Endodermal cell (in vitro differentiated cells): ENCODE results near the gene DOHH. TPM values are rescaled to one million over a fixed set of nuclear protein-coding genes. Genes with fewer than 3 reads are reported as not detected.

ENCODE experiments used
- DNase-seq: peaks from one replicate; pipeline ENCODE4 v3.0.0-alpha.2; 2017
- H3K27ac ChIP-seq: 2 replicates; pipeline ENCODE4 v1.5.1; 2013; ENCODE audit warnings: mild to moderate bottlenecking, low read depth, low read length, moderate library complexity
- H3K27me3 ChIP-seq: 2 replicates; pipeline ENCODE4 v1.6.1; 2013; ENCODE audit warnings: mild to moderate bottlenecking, low read length, moderate library complexity; ENCODE audit not compliant: insufficient read depth, control insufficient read depth, poor library complexity, severe bottlenecking
- H3K36me3 ChIP-seq: 2 replicates; pipeline ENCODE4 v1.7.0; 2013; ENCODE audit warnings: mild to moderate bottlenecking, low read length, moderate library complexity; ENCODE audit not compliant: control insufficient read depth, insufficient read depth
- H3K4me1 ChIP-seq: one replicate; pipeline ENCODE4 v1.7.0; 2013; ENCODE audit warnings: low read length; ENCODE audit not compliant: control insufficient read depth, insufficient read depth
- H3K4me3 ChIP-seq: 2 replicates; pipeline ENCODE4 v1.5.1; 2013; ENCODE audit warnings: mild to moderate bottlenecking, low read length, moderate library complexity
- H3K9ac ChIP-seq: 2 replicates; pipeline ENCODE4 v1.6.1; 2013; ENCODE audit warnings: mild to moderate bottlenecking, low read length, moderate library complexity; ENCODE audit not compliant: poor library complexity, severe bottlenecking; ENCODE audit errors: extremely low read depth
- H3K9me3 ChIP-seq: 2 replicates; pipeline ENCODE4 v1.6.1; 2013; ENCODE audit warnings: mild to moderate bottlenecking, low read length, moderate library complexity; ENCODE audit not compliant: control insufficient read depth
- H3K27ac Mint-ChIP-seq: 2 replicates; pipeline ENCODE4 v1.8.0; 2020; ENCODE audit warnings: mixed read lengths
- H3K27me3 Mint-ChIP-seq: 2 replicates; pipeline ENCODE4 v1.8.0; 2021; ENCODE audit warnings: mild to moderate bottlenecking, mixed read lengths; ENCODE audit not compliant: insufficient read depth
- H3K36me3 Mint-ChIP-seq: 2 replicates; pipeline ENCODE4 v1.8.0; 2020; ENCODE audit warnings: low read depth, mixed read lengths
- H3K4me1 Mint-ChIP-seq: 2 replicates; pipeline ENCODE4 v1.8.0; 2020; ENCODE audit warnings: mixed read lengths
- H3K4me3 Mint-ChIP-seq: 2 replicates; pipeline ENCODE4 v1.8.0; 2020; ENCODE audit warnings: mild to moderate bottlenecking, moderate library complexity, mixed read lengths
- H3K9me3 Mint-ChIP-seq: 2 replicates; pipeline ENCODE4 v1.8.0; 2020; ENCODE audit warnings: mild to moderate bottlenecking, mixed read lengths
- CTCF ChIP-seq: fragments of 200-600 bp; sonication (generic); conservative IDR thresholded peaks from 2 replicates; pipeline ENCODE4 v1.5.0; 2021; ENCODE audit warnings: antibody characterized with exemption, mild to moderate bottlenecking
- WGBS, 2 experiments: methylation state at CpG; one replicate each; pipeline versions ENCODE4 v1.1.5 to v1.1.7; 2013; ENCODE audit warnings: missing lambda C conversion rate in 2 of 2, mixed read lengths in 1 of 2; ENCODE audit not compliant: insufficient coverage in 1 of 2, insufficient read length in 1 of 2; 5-methylcytosine and 5-hydroxymethylcytosine counted together
- total RNA-seq, 2 donors: library from RNA; stranded (reverse); fragmentation: NEBNext Ultra II Directional in 1 of 2; extraction: Animal tissue kit (Norgen Biotek cat#: 25700) in 1 of 2; gene quantifications; 2 replicates in 1 of 2; 3 replicates in 1 of 2; pipeline ENCODE4 v1.2.1, GENCODE V29; 2021

DOHH gene
- total RNA-seq, 2 donors from 2014 or later, result 13.4 to 14.3 TPM

- H3K36me3 ChIP-seq, result peaks cover 27% of the 10 kb centered on the region
- no peaks in the 10 kb centered on the region for H3K9me3 ChIP-seq
- H3K27ac ChIP-seq, result no peak overlapping the region
- no peak overlapping the region for H3K4me3 ChIP-seq
- H3K9ac ChIP-seq, result no peak overlapping the region
- Mint-ChIP-seq H3K36me3 (peaks cover 26% of the 10 kb centered on the region), H3K27ac (no peak overlapping the region), H3K4me1 (no peaks in the 10 kb centered on the region), H3K27me3 (no peaks in the 10 kb centered on the region), H3K4me3 (no peak overlapping the region), H3K9me3 (no peaks in the 10 kb centered on the region)
- WGBS, 2 experiments, result 94 to 99% methylated on average over 11 to 21 of the region's 21 CpGs
- TF ChIP-seq CTCF, result no peak
- DNase-seq, result no peak
- no peaks in the 10 kb centered on the region for H3K27me3 ChIP-seq
- H3K4me1 ChIP-seq, result no peaks in the 10 kb centered on the region
Measured at GRCh38 chr19:3527238-3527910, 26.9 kb upstream of the DOHH start.

GRCh38 chr19:3526507-3527237 lies 26.2 kb upstream of the DOHH start:
- Histone ChIP-seq H3K36me3 (peaks cover 27% of the 10 kb centered on the region), H3K27ac (no peak overlapping the region), H3K27me3 (no peaks in the 10 kb centered on the region), H3K4me3 (no peak overlapping the region), H3K9ac (no peak overlapping the region), H3K4me1 (no peaks in the 10 kb centered on the region), H3K9me3 (no peaks in the 10 kb centered on the region)
- H3K4me1 Mint-ChIP-seq, result no peaks in the 10 kb centered on the region
- no peaks in the 10 kb centered on the region for H3K9me3 Mint-ChIP-seq
- no peak overlapping the region for H3K4me3 Mint-ChIP-seq
- H3K27me3 Mint-ChIP-seq, result no peaks in the 10 kb centered on the region
- peaks cover 30% of the 10 kb centered on the region for H3K36me3 Mint-ChIP-seq
- TF ChIP-seq CTCF, result peak; percentile 66
- H3K27ac Mint-ChIP-seq, result no peak overlapping the region
- 95 to 98% methylated on average over 18 to 28 of the region's 28 CpGs for WGBS, 2 experiments
- no peak for DNase-seq

DNA sequence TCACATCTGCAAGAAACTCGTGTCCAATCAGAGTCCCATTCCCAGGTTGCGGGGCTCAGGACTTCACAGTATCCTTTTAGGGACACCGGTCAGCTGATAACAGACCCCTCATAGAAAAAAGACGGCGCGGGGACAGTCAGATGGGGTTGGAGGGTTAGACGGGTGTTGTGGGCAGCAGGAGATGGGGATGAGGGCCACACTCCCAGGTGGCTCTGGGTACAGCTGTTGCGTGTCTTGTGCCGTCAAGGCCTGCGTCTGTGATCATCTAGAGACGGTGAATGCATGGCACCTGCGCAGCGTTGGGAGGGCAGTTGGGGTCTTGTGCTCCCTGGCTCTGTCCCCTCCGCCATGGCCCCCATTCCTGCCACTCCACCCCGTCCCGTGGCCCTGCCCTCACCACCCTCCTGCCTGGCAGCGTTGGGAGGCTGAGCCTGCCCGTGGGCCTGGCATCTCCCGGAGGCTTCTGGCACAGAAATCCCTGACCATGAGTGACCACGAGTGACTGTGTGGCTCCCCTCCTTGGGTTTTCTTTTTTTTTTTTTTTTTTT lies 24.5 kb upstream of the DOHH start:
- Mint-ChIP-seq H3K4me3 (no peak overlapping the region), H3K9me3 (no peaks in the 10 kb centered on the region), H3K4me1 (no peaks in the 10 kb centered on the region), H3K36me3 (peaks cover 30% of the 10 kb centered on the region), H3K27ac (no peak overlapping the region), H3K27me3 (no peaks in the 10 kb centered on the region)
- Histone ChIP-seq H3K4me3 (no peak overlapping the region), H3K9ac (no peak overlapping the region), H3K27me3 (no peaks in the 10 kb centered on the region), H3K27ac (no peak overlapping the region), H3K9me3 (no peaks in the 10 kb centered on the region), H3K4me1 (no peaks in the 10 kb centered on the region), H3K36me3 (peaks cover 35% of the 10 kb centered on the region)
- 94 to 99% methylated on average over 14 to 19 of the region's 20 CpGs for WGBS, 2 experiments
- no peak for DNase-seq
- no peak for TF ChIP-seq CTCF
